ENCODE measurements around the gene ZNF609.
"Not testable (repeated sequence)": the region's sequence is repeated elsewhere in the genome, so short reads cannot be mapped to it uniquely, and the experiment has no call there.

Gene ZNF609

GRCh38 chr15:64599716-64600115 is 139.3 kb downstream of the ZNF609 start:
- peak overlapping the region; percentile 32 for H3K27ac ChIP-seq
- no peak for TF ChIP-seq CTCF (conservative IDR thresholded peaks at IDR 0.05; ENCODE audit: low read depth)
- ChIA-PET POLR2A (ENCODE audit: low non-redundant PET) (no interaction called here), CTCF (no interaction called here)
- DNase-seq (ENCODE audit: low spot score), result peak; percentile 41

GRCh38 chr15:64600794-64601193 is 140.4 kb downstream of the ZNF609 start:
- TF ChIP-seq CTCF (conservative IDR thresholded peaks at IDR 0.05; ENCODE audit: low read depth), result no peak
- H3K27ac ChIP-seq, result no peak overlapping the region
- CTCF ChIA-PET, result no interaction called here
- POLR2A ChIA-PET (ENCODE audit: low non-redundant PET), result no interaction called here
- DNase-seq (ENCODE audit: low spot score), result no peak

- ChIA-PET POLR2A (ENCODE audit: low non-redundant PET) (no interaction called here), CTCF (no interaction called here)
- DNase-seq (ENCODE audit: low spot score), result no peak
- H3K27ac ChIP-seq, result no peak overlapping the region
- TF ChIP-seq CTCF (conservative IDR thresholded peaks at IDR 0.05; ENCODE audit: low read depth), result no peak
Observed at GRCh38 chr15:64604319-64604718, 143.9 kb downstream of the ZNF609 start.

GRCh38 chr15:64607416-64607815 is 147.0 kb downstream of the ZNF609 start:
- DNase-seq (ENCODE audit: low spot score); CTCF ChIA-PET; POLR2A ChIA-PET (ENCODE audit: low non-redundant PET): not testable (repeated sequence)
- 0 out of 2 replicates have a peak overlapping the region, but pooled peaks have one; percentile 7 for H3K27ac ChIP-seq

- POLR2A ChIA-PET (ENCODE audit: low non-redundant PET), result no interaction called here
- CTCF ChIA-PET, result no interaction called here
- DNase-seq (ENCODE audit: low spot score), result no peak
- TF ChIP-seq CTCF (conservative IDR thresholded peaks at IDR 0.05; ENCODE audit: low read depth), result no peak
- H3K27ac ChIP-seq, result no peak overlapping the region
Observed at GRCh38 chr15:64610257-64610919, 150.0 kb downstream of the ZNF609 start.

GRCh38 chr15:64611085-64611725 is 150.8 kb downstream of the ZNF609 start:
- POLR2A ChIA-PET (ENCODE audit: low non-redundant PET), result no interaction called here
- DNase-seq (ENCODE audit: low spot score), result no peak
- no peak for TF ChIP-seq CTCF (conservative IDR thresholded peaks at IDR 0.05; ENCODE audit: low read depth)
- H3K27ac ChIP-seq, result no peak overlapping the region
- CTCF ChIA-PET, result interaction anchor here (0.6 kb wide), 1 partner anchor 26 kb away, joined by 5 read pairs; no protein-coding TSS in a partner anchor

GRCh38 chr15:64614519-64614918 is 154.1 kb downstream of the ZNF609 start:
- DNase-seq (ENCODE audit: low spot score), result no peak
- no peak overlapping the region for H3K27ac ChIP-seq
- TF ChIP-seq CTCF (conservative IDR thresholded peaks at IDR 0.05; ENCODE audit: low read depth), result no peak
- POLR2A ChIA-PET (ENCODE audit: low non-redundant PET), result no interaction called here
- CTCF ChIA-PET, result no interaction called here

All from RWPE1 (cell line).